BE2C (cell line): Measurements from ENCODE around the gene FABP1.

ENCODE experiments used
- DNase-seq: peaks from one replicate; pipeline ENCODE4 v3.0.0-alpha.2; 2020
- H3K27me3 ChIP-seq: fragments of 250-450 bp; sonication (Bioruptor Pico); 2 replicates; pipeline ENCODE4 v1.5.1; 2020; ENCODE audit warnings: mild to moderate bottlenecking
- H3K36me3 ChIP-seq: fragments of 250-450 bp; sonication (Bioruptor Pico); 2 replicates; pipeline ENCODE4 v1.5.1; 2020; ENCODE audit warnings: mild to moderate bottlenecking
- H3K4me1 ChIP-seq: fragments of 250-450 bp; sonication (Bioruptor Pico); 2 replicates; pipeline ENCODE4 v1.5.1; 2020
- H3K4me3 ChIP-seq: 2 replicates; pipeline ENCODE4 v1.5.1; 2011; ENCODE audit warnings: low read depth, low read length
- H3K9me3 ChIP-seq: fragments of 250-450 bp; sonication (Bioruptor Pico); 2 replicates; pipeline ENCODE4 v1.5.1; 2020
- CTCF ChIP-seq: IDR thresholded peaks from 2 replicates; pipeline ENCODE4 v1.5.1; 2012; ENCODE audit warnings: mild to moderate bottlenecking, low read depth, low read length

Gene FABP1

GRCh38 chr2:88131999-88132368 is 4.1 kb upstream of the FABP1 start:
- H3K9me3 ChIP-seq = no peaks in the 10 kb centered on the region
- no peak for DNase-seq
- TF ChIP-seq CTCF = no peak
- no peaks in the 10 kb centered on the region for H3K27me3 ChIP-seq
- H3K4me3 ChIP-seq = no peak overlapping the region
- no peaks in the 10 kb centered on the region for H3K36me3 ChIP-seq
- no peaks in the 10 kb centered on the region for H3K4me1 ChIP-seq

GRCh38 chr2:88131201-88131998 is 3.5 kb upstream of the FABP1 start:
- H3K9me3 ChIP-seq = no peaks in the 10 kb centered on the region
- H3K27me3 ChIP-seq = no peaks in the 10 kb centered on the region
- no peak for DNase-seq
- no peaks in the 10 kb centered on the region for H3K4me1 ChIP-seq
- H3K36me3 ChIP-seq = no peaks in the 10 kb centered on the region
- TF ChIP-seq CTCF = no peak
- no peak overlapping the region for H3K4me3 ChIP-seq

GRCh38 chr2:88129313-88129959 is 1.6 kb upstream of the FABP1 start:
- no peak for TF ChIP-seq CTCF
- H3K36me3 ChIP-seq = no peaks in the 10 kb centered on the region
- H3K4me3 ChIP-seq = no peak overlapping the region
- H3K4me1 ChIP-seq = no peaks in the 10 kb centered on the region
- DNase-seq = no peak
- H3K27me3 ChIP-seq = no peaks in the 10 kb centered on the region
- no peaks in the 10 kb centered on the region for H3K9me3 ChIP-seq

GRCh38 chr2:88128654-88129312 is 921 bp upstream of the FABP1 start:
- Histone ChIP-seq H3K4me1 (no peaks in the 10 kb centered on the region), H3K27me3 (no peaks in the 10 kb centered on the region), H3K36me3 (no peaks in the 10 kb centered on the region), H3K9me3 (no peaks in the 10 kb centered on the region), H3K4me3 (no peak overlapping the region)
- DNase-seq = no peak
- TF ChIP-seq CTCF = no peak

- Histone ChIP-seq H3K27me3 (no peaks in the 10 kb centered on the region), H3K36me3 (no peaks in the 10 kb centered on the region), H3K4me1 (no peaks in the 10 kb centered on the region), H3K4me3 (no peak overlapping the region), H3K9me3 (no peaks in the 10 kb centered on the region)
- DNase-seq = no peak
- TF ChIP-seq CTCF = no peak
Observed at GRCh38 chr2:88127638-88127887, 299 bp downstream of the FABP1 start.
